BE2C (cell line): Measurements from ENCODE around the gene SYT9.

Experiments used
- DNase-seq: peaks from one replicate; pipeline ENCODE4 v3.0.0-alpha.2; 2020
- H3K27me3 ChIP-seq: fragments of 250-450 bp; sonication (Bioruptor Pico); 2 replicates; pipeline ENCODE4 v1.5.1; 2020; ENCODE audit warnings: mild to moderate bottlenecking
- H3K36me3 ChIP-seq: fragments of 250-450 bp; sonication (Bioruptor Pico); 2 replicates; pipeline ENCODE4 v1.5.1; 2020; ENCODE audit warnings: mild to moderate bottlenecking
- H3K4me1 ChIP-seq: fragments of 250-450 bp; sonication (Bioruptor Pico); 2 replicates; pipeline ENCODE4 v1.5.1; 2020
- H3K4me3 ChIP-seq: 2 replicates; pipeline ENCODE4 v1.5.1; 2011; ENCODE audit warnings: low read depth, low read length
- H3K9me3 ChIP-seq: fragments of 250-450 bp; sonication (Bioruptor Pico); 2 replicates; pipeline ENCODE4 v1.5.1; 2020
- TF ChIP-seq, protein P1 (sequence below): IDR thresholded peaks from 2 replicates; pipeline ENCODE4 v1.5.1; 2012; ENCODE audit warnings: mild to moderate bottlenecking, low read depth, low read length

SYT9 gene

DNA sequence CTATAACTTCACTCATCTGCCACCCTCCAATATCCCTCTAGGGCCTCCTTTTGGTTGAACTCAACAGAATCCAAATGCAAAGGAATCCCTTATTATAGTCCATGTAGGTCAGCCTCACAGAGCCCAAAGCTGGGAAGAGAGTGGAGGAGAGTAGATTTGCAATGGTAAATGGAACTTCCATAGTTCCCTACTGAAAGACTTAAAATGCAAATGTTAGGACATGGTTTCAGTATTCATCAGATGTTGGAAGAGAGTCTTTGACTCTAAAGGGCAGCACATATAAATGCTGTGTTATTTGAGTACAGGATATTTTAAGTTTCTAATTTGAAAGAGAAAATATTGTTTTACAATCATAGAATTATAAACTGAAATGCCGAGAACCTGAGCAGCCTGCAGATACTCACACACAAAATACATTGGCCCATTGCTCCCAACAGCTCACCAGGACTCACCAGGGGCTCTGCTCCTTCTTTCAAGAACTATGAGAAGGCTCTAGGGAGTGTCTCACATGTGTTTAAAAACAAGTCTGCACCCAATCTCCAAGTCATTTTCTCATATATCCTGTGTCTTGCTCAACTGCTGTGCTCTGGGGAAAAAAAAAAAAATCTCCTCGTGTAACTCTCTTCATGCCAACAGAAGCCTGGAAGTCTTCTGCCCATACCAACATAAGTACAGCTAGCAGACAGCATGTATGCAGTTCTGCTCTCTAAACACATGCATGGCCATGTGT is 39.6 kb downstream of the SYT9 start:
- TF ChIP-seq, protein P1, sequence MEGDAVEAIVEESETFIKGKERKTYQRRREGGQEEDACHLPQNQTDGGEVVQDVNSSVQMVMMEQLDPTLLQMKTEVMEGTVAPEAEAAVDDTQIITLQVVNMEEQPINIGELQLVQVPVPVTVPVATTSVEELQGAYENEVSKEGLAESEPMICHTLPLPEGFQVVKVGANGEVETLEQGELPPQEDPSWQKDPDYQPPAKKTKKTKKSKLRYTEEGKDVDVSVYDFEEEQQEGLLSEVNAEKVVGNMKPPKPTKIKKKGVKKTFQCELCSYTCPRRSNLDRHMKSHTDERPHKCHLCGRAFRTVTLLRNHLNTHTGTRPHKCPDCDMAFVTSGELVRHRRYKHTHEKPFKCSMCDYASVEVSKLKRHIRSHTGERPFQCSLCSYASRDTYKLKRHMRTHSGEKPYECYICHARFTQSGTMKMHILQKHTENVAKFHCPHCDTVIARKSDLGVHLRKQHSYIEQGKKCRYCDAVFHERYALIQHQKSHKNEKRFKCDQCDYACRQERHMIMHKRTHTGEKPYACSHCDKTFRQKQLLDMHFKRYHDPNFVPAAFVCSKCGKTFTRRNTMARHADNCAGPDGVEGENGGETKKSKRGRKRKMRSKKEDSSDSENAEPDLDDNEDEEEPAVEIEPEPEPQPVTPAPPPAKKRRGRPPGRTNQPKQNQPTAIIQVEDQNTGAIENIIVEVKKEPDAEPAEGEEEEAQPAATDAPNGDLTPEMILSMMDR = no peak
- Histone ChIP-seq H3K4me1 (no peaks in the 10 kb centered on the region), H3K27me3 (no peaks in the 10 kb centered on the region), H3K9me3 (no peaks in the 10 kb centered on the region), H3K4me3 (no peak overlapping the region), H3K36me3 (no peaks in the 10 kb centered on the region)
- no peak for DNase-seq

DNA sequence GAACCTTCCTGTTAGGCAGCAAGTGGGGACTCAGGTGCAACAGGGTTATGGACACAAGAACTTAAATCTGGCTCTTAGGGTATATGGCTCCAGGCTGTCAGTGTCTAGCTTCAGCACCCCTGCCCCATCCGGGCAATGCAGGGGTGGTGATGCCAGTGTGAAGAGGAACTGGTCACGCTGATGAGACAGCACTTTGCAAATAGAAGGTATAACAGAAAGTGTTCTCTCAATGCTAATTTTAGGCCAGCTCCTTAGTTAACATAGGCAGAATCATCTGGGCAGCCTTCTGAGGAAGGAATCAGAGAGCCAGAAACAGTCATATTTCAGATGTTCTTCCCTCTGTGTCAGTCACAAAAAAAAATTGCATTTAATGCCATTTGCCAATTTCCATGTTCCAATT is 41.2 kb downstream of the SYT9 start:
- Histone ChIP-seq H3K4me1 (no peaks in the 10 kb centered on the region), H3K27me3 (no peaks in the 10 kb centered on the region), H3K36me3 (no peaks in the 10 kb centered on the region), H3K4me3 (no peak overlapping the region), H3K9me3 (no peaks in the 10 kb centered on the region)
- TF ChIP-seq, protein P1 = no peak
- DNase-seq = no peak

DNA sequence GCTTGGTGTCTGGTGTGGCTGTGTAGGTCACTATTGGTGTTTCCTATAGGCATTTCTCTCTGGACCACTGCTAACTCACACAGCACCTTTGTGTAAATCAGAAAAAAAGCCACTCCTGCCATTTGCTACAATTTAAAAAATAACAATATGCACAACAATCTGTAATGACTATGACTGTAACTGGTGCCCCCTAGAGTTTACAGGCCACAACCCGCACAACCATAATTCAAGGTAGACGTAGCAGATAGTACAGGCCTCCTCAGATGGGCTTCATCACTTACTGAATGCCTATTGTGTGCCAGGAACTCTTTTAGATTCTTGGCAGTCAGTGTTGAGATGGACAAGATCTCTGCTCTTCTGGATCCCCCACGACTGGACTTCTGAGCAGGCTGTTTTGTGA is 47.7 kb downstream of the SYT9 start:
- Histone ChIP-seq H3K27me3 (no peaks in the 10 kb centered on the region), H3K9me3 (no peaks in the 10 kb centered on the region), H3K4me3 (no peak overlapping the region), H3K4me1 (no peaks in the 10 kb centered on the region), H3K36me3 (no peaks in the 10 kb centered on the region)
- DNase-seq = no peak
- TF ChIP-seq, protein P1 = no peak

DNA sequence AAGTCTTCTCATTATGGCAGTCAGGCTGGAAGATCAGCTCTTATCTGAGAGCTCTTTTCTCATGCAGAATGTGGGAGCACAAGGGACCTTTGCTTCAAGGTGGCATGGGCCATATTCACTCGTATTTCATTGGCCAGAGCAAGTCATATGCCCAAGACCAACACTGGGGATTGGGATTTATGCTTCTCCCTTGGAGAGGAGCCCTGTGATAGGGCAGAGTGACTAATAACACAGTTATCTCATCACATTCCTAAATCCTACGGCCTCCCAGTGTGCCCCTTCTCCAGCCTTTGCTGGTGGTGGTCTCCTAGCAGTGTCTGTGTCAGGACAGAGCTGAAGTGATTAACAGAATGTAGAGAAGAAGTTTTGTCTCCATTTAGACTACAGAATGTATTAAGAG is 48.6 kb downstream of the SYT9 start:
- Histone ChIP-seq H3K9me3 (no peaks in the 10 kb centered on the region), H3K4me3 (no peak overlapping the region), H3K36me3 (no peaks in the 10 kb centered on the region), H3K4me1 (no peaks in the 10 kb centered on the region), H3K27me3 (no peaks in the 10 kb centered on the region)
- DNase-seq = no peak
- TF ChIP-seq, protein P1 = no peak

DNA sequence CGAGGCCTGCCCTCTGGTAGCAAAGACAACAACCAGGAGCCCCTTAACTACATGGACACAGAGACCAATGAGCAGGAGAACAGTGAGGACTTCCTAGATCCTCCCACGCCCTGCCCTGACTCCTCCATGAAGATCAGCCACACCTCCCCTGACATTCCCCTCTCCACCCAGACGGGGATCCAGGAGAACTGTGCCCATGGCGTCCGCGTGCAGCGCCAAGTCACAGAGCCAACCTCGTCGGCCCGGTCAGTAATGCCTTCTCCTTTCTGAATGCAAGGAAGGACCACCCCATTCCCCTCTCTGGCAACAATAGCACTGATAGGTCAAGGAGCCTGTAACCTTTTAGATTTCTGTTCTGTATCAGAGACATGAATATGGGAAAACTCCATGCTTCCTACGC is 51.4 kb downstream of the SYT9 start:
- Histone ChIP-seq H3K4me3 (no peak overlapping the region), H3K36me3 (no peaks in the 10 kb centered on the region), H3K9me3 (no peaks in the 10 kb centered on the region), H3K4me1 (no peaks in the 10 kb centered on the region), H3K27me3 (no peaks in the 10 kb centered on the region)
- DNase-seq = no peak
- TF ChIP-seq, protein P1 = no peak

DNA sequence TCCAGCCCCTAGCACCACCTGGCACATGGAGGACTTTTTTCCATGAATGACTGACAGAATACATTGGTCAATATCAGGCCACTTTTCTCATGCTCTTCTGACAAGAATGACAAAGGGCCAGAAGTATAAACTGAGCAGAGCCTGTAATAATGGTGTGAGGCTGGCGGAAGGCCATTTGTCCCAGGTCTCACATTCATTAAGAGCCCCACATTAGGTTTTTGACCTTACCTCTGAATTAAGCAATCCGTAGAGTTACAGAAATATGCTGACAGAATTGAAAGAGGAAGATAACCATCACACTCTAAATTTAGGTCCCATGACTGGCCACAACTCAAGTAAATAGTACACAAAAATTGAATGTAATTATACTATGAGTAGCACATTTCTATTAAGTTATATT is 55.2 kb downstream of the SYT9 start:
- H3K9me3 ChIP-seq = no peaks in the 10 kb centered on the region
- H3K36me3 ChIP-seq = no peaks in the 10 kb centered on the region
- no peak overlapping the region for H3K4me3 ChIP-seq
- no peaks in the 10 kb centered on the region for H3K27me3 ChIP-seq
- no peak for DNase-seq
- TF ChIP-seq, protein P1 = no peak
- H3K4me1 ChIP-seq = no peaks in the 10 kb centered on the region
